Liver (tissue), 3 donors: ENCODE results near the gene ZNF496.

ENCODE experiments used
- FOXA1 ChIP-seq: IDR thresholded peaks from 2 replicates; pipeline ENCODE4 v1.6.1; 2016; ENCODE audit warnings: antibody characterized with exemption
- GABPA ChIP-seq, 2 donors: IDR thresholded peaks in 1 of 2; conservative IDR thresholded peaks in 1 of 2; 2 replicates each; pipeline ENCODE4 v1.6.1; 2016; ENCODE audit warnings: antibody characterized with exemption in 2 of 2, mild to moderate bottlenecking in 1 of 2, moderate library complexity in 1 of 2
- JUND ChIP-seq, 2 donors: IDR thresholded peaks; 2 replicates each; pipeline ENCODE4 v1.6.1; 2016; ENCODE audit warnings: antibody characterized with exemption in 2 of 2
- RAD21 ChIP-seq, 2 donors: IDR thresholded peaks; 2 replicates each; pipeline ENCODE4 v1.6.1; 2016; ENCODE audit warnings: antibody characterized with exemption in 2 of 2, mild to moderate bottlenecking in 2 of 2
- SP1 ChIP-seq: IDR thresholded peaks from 2 replicates; pipeline ENCODE4 v1.6.1; 2018; ENCODE audit warnings: antibody characterized with exemption, mild to moderate bottlenecking
- TAF1 ChIP-seq: conservative IDR thresholded peaks from 2 replicates; pipeline ENCODE4 v1.6.1; 2016; ENCODE audit warnings: antibody characterized with exemption, mild to moderate bottlenecking
- TF ChIP-seq, protein P1 (sequence below): IDR thresholded peaks from 2 replicates; pipeline ENCODE4 v1.6.1; 2016; ENCODE audit warnings: antibody characterized with exemption, mild to moderate bottlenecking
- TF ChIP-seq, protein P2 (sequence below): fragments of 150-350 bp; IDR thresholded peaks from 2 replicates; pipeline ENCODE4 v1.5.1; 2017; ENCODE audit warnings: improper control_type of control experiment, low read depth, low read length; ENCODE audit not compliant: missing input control
- donor health status: healthy.
- donor health status: healthy.

- TF ChIP-seq, protein P1, sequence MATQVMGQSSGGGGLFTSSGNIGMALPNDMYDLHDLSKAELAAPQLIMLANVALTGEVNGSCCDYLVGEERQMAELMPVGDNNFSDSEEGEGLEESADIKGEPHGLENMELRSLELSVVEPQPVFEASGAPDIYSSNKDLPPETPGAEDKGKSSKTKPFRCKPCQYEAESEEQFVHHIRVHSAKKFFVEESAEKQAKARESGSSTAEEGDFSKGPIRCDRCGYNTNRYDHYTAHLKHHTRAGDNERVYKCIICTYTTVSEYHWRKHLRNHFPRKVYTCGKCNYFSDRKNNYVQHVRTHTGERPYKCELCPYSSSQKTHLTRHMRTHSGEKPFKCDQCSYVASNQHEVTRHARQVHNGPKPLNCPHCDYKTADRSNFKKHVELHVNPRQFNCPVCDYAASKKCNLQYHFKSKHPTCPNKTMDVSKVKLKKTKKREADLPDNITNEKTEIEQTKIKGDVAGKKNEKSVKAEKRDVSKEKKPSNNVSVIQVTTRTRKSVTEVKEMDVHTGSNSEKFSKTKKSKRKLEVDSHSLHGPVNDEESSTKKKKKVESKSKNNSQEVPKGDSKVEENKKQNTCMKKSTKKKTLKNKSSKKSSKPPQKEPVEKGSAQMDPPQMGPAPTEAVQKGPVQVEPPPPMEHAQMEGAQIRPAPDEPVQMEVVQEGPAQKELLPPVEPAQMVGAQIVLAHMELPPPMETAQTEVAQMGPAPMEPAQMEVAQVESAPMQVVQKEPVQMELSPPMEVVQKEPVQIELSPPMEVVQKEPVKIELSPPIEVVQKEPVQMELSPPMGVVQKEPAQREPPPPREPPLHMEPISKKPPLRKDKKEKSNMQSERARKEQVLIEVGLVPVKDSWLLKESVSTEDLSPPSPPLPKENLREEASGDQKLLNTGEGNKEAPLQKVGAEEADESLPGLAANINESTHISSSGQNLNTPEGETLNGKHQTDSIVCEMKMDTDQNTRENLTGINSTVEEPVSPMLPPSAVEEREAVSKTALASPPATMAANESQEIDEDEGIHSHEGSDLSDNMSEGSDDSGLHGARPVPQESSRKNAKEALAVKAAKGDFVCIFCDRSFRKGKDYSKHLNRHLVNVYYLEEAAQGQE: no peak
- TF ChIP-seq, protein P2, sequence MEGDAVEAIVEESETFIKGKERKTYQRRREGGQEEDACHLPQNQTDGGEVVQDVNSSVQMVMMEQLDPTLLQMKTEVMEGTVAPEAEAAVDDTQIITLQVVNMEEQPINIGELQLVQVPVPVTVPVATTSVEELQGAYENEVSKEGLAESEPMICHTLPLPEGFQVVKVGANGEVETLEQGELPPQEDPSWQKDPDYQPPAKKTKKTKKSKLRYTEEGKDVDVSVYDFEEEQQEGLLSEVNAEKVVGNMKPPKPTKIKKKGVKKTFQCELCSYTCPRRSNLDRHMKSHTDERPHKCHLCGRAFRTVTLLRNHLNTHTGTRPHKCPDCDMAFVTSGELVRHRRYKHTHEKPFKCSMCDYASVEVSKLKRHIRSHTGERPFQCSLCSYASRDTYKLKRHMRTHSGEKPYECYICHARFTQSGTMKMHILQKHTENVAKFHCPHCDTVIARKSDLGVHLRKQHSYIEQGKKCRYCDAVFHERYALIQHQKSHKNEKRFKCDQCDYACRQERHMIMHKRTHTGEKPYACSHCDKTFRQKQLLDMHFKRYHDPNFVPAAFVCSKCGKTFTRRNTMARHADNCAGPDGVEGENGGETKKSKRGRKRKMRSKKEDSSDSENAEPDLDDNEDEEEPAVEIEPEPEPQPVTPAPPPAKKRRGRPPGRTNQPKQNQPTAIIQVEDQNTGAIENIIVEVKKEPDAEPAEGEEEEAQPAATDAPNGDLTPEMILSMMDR: no peak
- no peak for TF ChIP-seq JUND (IDR thresholded peaks at IDR 0.05)
- no peak for TF ChIP-seq TAF1
- no peak for TF ChIP-seq SP1
- TF ChIP-seq GABPA (IDR thresholded peaks at IDR 0.05 in 1 of 2, conservative IDR thresholded peaks at IDR 0.05 in 1 of 2): no peak
- no peak for TF ChIP-seq RAD21 (IDR thresholded peaks at IDR 0.05)
- TF ChIP-seq FOXA1: no peak
These were observed 36.4 kb downstream of the ZNF496 start for GRCh38 chr1:247295274-247295684.
